Stimulated activated CD8-positive, alpha-beta memory T cell treated with anti-CD3 and anti-CD28 coated beads, Interleukin-15, amount 100 ng/mL, for 1 hour (primary cell): Measurements from ENCODE around the gene GTPBP3.

ENCODE experiments used
- DNase-seq: peaks from one replicate; pipeline ENCODE4 v3.0.0-alpha.2; 2020; ENCODE audit warnings: low read depth

Gene GTPBP3

DNA sequence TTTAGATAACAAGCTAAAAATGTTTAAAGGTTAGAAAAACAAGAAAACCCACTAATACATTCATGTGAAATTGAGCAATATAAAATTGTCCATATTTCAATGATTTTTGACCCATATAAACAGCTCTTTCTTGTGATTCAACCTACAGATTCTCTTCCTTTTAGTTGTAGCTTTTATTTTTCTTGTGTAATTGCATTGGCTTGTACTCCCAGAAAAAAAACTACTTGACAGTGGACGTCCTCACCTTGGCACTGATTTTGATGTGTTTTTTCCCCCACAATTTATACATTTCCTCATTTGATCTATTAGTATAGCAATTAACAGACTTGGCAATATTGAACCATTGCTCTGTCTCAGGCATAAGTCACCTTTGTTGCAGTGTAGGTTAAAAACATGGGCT is 51.9 kb downstream of the GTPBP3 start:
- no peak for DNase-seq

DNA sequence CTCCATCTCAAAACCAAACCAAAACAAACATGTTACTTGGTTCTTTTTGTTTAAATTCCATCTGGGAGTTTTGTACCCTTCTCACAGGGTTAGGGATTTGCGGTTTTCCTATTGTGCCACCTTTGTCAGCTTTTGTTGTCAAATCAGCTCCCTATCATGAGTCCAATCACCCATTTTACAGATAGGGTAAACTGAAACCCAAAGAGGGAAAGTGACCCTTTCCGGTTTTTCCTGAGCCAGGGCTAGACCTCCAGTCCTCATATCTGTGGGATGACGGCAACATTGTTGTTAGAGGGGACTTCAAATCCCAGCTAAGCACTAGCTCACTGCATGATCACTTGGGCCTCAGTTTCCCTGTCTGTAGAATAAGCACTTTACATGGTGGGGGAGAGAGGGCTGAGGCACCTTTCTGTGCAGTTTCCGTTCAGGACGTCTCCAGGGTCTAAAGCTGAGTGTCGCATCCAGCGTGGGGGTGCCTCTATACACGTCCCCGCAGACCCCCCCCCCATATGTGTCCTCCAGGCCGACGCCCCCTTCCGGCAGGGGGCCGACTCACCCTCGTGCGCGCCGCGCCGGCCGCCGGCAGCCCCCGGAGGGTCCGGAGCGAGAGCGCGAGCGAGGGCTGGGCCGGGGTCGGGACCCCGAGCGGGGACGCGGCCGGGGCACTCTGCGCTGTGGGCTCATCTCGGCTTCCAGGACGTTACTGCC is 52.8 kb downstream of the GTPBP3 start:
- no peak for DNase-seq

DNA sequence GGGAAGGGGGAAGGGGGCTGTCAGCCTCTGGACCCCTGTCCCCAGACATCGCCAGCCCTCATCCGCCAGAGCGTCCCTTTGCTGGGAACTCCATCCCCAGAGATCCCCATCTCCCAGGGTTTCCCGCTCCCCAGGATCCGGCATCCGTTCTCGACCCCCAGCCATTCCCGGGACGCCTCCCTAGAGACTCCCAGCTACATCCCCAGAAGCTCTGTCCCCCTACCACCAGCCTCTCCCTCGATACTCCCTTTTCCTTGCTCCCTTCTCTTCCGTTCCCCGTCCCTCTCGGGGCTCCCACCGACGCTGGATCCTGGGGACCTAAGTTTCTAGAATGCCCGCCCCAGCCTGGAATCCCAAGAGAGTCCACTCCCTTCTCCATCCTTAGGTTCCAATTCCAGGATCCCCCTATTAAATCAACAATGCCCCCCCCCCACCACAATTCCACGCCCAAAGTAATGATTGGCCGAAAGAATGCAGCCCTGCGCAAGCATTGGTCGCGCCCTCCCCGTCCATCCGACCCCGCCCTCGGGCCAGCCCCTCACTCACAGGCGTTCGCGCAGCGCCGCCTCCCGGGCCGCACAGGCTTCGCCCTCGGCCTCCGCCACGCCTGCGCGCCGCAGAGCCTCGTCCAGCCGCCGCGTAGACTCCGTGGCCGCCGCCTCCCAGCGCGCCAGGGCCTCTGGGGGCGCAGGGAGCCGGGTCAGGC is 53.5 kb downstream of the GTPBP3 start:
- DNase-seq = peak; percentile 73

DNA sequence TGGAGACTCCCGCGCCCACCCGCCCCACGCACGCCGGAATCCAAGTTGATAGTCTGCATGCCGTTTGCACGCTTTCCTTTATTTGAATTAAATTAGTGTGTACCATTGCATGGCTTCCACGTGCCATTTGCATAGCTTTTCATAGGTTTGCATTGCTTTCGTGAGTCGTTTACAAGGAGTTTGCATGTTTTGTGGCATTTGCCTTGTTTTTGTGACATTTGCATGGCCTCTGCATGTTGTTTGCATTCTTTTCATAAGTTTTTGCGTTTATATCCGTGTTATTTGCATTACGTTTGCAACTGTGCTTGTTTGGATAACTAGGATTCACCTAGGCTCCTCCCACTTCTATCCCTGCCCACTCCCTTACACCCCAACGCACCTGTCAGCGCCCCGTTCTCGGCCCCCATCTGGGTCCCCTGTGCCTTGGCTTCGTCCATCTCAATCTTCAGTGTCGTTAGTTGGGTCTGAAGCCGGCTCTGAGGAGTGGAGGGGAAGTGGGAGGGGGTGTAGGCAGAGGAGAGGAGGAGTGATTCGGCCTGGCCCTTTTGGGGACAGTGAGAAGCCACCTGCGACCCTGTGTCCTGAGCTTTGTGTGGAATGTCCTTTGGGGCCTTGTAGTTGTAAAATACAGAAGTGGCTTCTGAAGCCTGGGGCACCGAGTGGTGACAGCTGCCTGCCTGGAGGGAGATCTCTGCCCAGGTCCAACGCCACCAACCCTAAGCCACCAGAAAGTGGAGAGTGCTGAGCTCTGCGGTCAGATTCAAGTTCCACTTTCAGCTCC is 54.2 kb downstream of the GTPBP3 start:
- no peak for DNase-seq
